Stimulated activated CD4-positive, alpha-beta T cell treated with anti-CD3 and anti-CD28 coated beads, Interleukin-1b, Interleukin-23, amount 100 ng/mL, for 1 hour (primary cell): ENCODE data around the gene PPP1R26.
"Not testable (repeated sequence)": the region's sequence is repeated elsewhere in the genome, so short reads cannot be mapped to it uniquely, and the experiment has no call there.

Experiments used
- DNase-seq, 2 donors: peaks; one replicate each; pipeline ENCODE4 v3.0.0-alpha.2; 2020; ENCODE audit warnings: low read depth in 2 of 2

Gene PPP1R26

GRCh38 chr9:135479469-135480052 is at the start of gene PPP1R26:
PPP1R26 (plus strand) TSS chr9:135479782; CDS start chr9:135484511, 4,729 bp downstream.
- no peak for DNase-seq

GRCh38 chr9:135437259-135437658 is 42.3 kb upstream of the PPP1R26 start:
- no peak for DNase-seq

DNA sequence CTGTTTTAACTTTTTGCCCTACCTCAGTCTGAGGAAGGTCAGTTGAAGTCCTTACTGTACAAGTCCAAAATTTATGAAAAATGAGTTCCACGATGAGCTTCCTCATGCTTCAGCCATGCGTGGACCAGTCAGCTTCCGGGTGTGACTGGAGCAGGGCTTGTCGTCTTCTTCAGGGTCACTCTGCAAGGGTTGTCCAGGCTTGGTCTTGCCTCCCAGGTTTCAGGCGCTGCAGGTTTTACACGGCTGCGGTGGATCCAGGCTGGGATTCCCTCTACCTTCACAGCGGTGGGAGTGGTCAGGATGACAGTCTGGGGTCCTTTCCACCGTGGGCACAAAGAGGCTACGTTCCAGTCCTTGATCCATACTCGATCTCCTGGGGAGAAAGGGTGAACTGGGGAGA is 41.9 kb upstream of the PPP1R26 start:
- not testable (repeated sequence) for DNase-seq

GRCh38 chr9:135438581-135439232 is 40.9 kb upstream of the PPP1R26 start:
- not testable (repeated sequence) for DNase-seq

DNA sequence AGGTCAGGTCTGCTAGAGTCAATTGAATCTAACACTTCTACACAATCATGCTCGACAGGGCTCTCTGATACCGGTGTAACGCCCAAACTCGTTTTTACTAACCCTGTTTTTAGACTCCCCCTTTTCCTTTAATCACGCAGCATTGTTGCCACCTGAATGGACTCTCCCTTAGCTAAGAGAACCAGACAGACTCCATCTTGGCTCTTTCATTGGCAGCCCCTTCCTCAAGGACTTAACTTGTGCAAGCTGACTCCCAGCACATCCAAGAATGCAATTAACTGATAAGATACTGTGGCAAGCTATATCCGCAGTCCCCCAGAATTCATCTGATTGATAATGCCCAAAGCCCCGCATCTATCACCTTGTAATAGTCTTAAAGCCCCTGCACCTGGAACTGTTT is 40.1 kb upstream of the PPP1R26 start:
- not testable (repeated sequence) for DNase-seq

DNA sequence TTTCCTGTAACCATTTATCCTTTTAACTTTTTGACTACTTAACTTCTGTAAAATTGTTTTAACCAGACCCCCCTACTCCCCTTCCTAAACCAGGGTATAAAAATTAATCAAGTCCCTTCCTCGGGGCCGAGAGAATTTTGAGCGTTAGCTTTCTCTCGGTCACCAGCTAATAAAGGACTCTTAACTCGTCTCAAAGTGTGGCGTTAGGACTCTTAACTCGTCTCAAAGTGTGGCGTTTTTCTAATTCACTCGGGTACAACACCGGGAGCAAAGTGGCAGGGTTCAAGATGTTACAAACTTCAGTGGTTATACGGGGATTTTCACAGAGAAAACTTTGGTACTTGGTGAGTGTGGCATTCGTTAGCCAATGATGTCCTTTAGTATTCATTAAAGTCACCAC is 39.7 kb upstream of the PPP1R26 start:
- no peak for DNase-seq

DNA sequence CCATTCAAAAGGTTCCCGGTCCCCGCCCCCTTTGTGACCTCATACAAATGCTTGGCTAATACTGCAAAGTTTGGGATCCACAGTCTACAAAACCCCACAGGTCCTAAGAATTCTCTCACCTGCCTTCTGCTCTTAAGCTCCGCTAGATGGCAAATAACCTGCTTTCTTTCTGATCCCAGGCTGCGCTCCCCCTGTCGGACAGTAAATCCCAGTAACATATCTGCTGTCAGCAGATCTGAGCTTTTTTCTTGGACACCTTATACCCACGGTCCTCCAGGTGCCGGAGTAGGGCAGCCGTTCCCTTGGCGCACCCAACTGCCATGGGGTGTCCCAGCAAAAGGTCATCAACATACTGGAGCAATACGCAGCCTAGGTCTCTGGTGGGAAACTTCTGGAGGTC is 39.0 kb upstream of the PPP1R26 start:
- no peak for DNase-seq

GRCh38 chr9:135441105-135442071 is 38.2 kb upstream of the PPP1R26 start:
- not testable (repeated sequence) for DNase-seq

DNA sequence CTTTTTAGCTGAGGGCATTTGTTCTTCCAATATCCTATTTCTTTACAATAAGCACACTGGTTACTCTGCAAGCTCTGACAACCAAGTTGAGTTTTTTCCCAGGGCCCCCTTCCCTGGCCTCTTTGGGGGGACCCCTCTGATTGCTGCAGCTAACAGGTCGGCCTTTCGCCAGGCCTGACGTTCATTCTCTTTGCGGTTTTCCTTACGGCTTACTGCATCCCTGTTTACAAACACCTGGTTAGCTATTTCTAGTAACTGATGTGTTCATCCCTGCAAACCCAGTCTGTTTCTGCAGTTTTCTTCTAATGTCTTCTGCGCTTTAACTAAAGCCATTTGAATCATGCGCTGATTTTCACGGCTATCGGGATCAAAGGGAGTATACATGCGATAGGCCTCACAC is 37.5 kb upstream of the PPP1R26 start:
- no peak for DNase-seq

DNA sequence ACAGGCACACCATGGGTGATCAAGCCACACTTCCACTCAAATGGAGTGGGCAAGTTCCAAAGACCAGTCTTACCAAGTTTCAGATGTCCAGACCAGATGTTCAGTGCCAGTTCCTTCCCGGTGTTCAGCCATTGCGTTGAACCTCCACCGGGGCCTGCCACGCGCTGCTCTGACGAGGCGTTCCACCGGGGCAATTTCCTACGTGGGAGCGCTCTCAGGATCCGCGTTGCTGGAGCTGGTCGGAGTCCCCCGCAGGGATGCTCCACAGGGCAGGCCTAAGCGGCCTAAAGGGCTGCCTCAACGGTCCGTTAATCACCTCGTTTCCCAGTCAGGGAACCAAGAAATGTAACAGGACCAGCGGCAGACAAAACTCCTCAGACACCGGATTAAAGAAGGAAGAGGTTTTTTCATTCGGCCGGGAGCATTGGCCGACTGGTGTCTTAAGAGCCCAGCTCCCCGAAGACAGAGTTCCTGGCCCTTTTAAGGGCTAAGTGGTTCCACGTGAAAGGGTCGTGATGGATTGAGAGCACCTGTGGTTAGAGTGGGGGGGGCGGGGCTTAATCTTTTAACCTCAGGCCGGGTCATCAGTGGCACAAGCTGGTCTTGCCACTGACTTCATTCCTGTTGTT is 35.7 kb upstream of the PPP1R26 start:
- DNase-seq = no peak

GRCh38 chr9:135447126-135447525 is 32.5 kb upstream of the PPP1R26 start:
- no peak for DNase-seq

DNA sequence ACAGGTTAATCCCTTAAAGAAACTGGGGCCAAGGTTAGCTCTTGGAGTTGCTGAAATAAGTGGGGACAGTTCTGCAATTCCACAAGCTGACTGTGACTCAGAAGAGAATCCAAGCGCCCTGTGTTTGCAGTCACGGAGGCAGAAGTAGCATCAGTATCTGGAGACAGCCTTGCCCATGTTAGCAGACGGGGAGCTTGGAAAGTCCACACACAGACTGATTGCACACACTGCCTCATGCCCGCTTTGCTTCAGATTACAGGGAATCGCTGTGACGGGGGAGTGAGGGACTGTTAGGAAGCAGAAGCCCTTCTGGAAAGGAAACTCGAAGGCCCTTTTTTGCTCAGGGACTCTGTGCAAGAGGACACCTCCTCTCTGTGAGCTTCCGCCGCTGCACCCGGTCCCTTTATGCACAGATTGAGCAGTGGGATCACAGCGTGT is 30.9 kb upstream of the PPP1R26 start:
- DNase-seq = no peak

GRCh38 chr9:135449532-135449931 is 30.1 kb upstream of the PPP1R26 start:
- not testable (repeated sequence) for DNase-seq

DNA sequence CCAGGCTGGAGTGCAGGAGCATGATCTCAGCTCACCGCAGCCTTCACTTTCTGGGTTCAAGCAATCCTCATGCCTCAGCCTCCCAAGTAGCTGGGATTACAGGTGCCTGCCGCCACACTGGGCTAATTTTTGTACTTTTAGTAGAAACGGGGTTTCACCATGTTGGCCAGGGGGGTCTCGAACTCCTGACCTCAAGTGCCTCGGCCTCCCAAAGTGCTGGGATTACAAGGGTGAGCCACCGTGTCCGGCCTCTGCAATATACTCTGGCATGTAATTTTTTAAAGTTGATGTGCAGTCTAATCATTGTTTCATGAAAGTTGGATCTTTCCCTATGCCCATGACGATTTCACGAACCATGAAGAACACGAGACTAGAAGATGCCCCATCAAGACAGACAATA is 28.6 kb upstream of the PPP1R26 start:
- DNase-seq = no peak

DNA sequence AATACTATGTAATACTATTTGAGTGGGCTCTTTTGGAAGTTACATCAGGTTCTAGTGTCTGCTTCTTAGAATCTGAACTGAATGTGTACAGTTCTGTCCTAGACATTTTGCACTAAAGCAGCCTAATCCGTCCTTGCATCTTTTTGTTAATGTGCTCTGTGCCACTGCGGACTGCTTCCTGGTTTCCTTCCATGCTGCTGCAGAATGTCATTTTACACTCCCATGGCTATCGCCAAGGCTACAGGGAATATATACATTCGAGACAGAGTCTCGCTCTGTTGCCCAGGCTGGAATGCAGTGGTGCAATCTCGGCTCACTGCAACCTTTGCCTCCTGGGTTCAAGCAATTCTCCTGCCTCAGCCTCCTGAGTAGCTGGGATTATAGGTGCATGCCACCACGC is 27.7 kb upstream of the PPP1R26 start:
- DNase-seq = not testable (repeated sequence)

DNA sequence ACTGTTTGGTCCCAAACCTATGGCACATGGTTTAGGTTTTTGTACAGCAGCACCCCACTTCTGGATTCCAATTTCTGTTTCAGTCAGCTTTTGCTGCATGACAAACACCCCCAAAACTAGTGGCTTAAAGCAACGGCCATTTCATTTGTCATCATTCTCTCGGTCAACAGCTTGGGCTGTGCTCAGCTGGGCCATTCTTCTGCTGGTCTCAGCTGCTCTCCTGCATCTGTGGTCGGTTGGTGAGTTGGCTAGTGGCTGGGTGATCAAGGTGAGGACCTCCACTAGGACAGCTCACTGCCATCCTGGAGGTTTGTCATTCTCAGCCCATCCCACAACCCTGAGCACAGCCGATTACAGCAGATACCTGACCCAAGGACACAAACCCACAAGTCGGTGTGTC is 24.8 kb upstream of the PPP1R26 start:
- DNase-seq = no peak

- no peak for DNase-seq
Measured at GRCh38 chr9:135455401-135456030, 24.1 kb upstream of the PPP1R26 start.

DNA sequence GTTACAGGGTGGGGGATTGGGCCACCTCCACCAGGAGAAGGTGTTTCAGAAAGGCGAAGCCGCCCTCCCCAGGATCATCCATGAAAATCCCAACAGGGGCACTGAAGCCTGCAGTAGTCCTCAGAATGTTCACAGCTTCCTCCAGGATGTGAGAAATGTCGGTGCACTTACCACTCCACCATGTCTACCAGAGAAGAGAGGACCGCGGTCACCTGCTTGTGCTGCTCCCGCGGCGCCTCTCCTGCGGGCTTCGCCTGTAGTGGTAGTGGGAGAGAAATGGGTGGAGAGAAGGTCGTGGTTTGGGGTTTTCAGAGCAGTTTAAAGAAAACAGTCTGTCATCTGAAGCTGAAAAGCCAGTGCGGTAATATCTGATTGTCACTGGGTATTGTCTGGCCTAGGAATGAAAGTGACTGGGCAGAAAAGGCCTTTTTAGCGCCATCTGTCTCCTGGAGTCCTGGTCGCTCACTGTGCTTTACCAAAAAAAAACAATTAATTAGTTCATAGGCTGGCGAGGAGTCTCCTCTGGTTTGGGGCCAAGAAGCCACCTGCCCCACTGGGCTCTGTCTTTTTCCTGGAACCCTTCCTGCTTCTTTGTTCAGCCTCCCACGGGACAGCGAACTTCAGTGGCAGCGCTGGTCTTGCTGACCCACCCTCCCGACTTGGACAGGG is 23.0 kb upstream of the PPP1R26 start:
- DNase-seq = no peak

- not testable (repeated sequence) for DNase-seq
Measured at GRCh38 chr9:135458478-135458877, 21.1 kb upstream of the PPP1R26 start.

GRCh38 chr9:135461936-135462335 is 17.6 kb upstream of the PPP1R26 start:
- DNase-seq = no peak

DNA sequence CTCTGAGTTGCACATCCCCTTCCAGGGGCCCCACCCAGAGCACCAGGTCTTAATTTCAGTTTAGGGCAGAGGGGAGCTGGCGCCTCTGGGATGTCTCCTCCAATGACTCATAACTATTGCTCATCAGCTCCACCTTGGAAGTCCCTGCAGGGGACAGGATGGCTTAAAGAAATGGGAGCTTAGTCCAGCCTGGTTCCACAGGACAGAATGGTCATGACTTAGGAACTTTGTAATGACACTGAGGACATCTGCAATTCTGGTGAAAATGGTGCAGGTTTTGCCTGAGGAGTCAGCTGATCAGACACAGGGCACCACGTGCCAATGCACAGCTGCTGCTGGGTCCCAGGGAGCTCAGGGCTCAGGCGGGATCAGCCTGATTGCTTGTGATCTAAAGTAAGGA is 16.4 kb upstream of the PPP1R26 start:
- DNase-seq = no peak
